Measurements from ENCODE around the gene DSTN.
A peak's percentile ranks its signal among the peaks of the same experiment; 100 is the strongest.

DSTN gene

DNA sequence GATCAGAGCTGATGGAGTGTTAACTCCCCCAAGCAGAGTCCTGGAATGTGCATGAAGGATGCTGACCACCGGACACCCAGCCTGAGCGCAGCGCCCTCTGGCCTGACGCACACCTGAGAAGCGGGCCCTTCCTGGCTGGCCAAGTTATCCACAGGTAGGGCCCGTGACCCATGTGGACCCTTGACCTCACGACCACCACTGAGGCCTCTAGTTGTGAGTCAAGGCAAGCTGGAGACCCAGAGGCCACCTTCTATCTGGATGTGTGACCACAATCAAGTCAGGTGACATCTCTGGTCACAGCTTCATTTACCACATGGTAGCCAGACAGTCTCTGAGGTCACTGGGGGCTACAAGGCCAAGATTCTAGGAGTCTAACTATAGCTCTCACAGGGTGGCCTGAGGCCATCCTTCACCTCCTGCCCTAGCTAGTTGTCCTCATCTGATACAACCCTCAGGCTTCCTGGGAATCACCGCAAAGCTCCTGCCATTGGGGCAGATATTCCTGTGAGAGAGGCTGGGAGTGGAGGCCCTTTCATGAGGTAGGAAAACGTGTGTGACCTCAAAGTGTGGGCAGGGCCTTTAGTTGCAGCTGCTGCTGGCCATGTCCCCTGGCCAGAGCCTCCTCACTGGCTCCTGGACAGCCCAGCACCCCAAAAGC is 53.1 kb downstream of the DSTN start:
- TF ChIP-seq, protein P1, sequence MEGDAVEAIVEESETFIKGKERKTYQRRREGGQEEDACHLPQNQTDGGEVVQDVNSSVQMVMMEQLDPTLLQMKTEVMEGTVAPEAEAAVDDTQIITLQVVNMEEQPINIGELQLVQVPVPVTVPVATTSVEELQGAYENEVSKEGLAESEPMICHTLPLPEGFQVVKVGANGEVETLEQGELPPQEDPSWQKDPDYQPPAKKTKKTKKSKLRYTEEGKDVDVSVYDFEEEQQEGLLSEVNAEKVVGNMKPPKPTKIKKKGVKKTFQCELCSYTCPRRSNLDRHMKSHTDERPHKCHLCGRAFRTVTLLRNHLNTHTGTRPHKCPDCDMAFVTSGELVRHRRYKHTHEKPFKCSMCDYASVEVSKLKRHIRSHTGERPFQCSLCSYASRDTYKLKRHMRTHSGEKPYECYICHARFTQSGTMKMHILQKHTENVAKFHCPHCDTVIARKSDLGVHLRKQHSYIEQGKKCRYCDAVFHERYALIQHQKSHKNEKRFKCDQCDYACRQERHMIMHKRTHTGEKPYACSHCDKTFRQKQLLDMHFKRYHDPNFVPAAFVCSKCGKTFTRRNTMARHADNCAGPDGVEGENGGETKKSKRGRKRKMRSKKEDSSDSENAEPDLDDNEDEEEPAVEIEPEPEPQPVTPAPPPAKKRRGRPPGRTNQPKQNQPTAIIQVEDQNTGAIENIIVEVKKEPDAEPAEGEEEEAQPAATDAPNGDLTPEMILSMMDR (IDR thresholded peaks at IDR 0.05), result no peak
- H3K4me3 ChIP-seq, result no peak overlapping the region
- H3K27ac ChIP-seq, result no peak overlapping the region
- peak; percentile 69 for DNase-seq (ENCODE audit: low spot score)

DNA sequence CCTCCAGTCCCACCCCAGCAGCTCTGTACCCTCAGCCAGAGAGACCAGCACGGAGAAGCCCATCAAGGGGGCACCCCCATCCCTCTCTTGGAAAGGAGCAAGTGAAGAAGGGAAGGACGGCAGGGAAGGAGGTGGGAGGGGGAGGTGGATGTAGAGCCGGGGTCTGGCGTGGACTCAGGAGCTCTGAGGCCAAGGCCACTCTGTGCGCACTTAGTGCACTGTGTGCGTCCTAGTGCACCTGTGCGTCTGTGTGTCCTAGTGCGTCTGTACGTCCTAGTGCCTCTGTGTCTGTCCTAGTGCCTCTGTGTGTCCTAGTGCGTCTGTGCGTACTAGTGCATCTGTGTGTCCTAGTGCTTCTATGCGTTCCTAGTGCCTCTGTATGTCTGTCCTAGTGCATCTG is 54.2 kb downstream of the DSTN start:
- Histone ChIP-seq H3K27ac (no peak overlapping the region), H3K4me3 (no peak overlapping the region)
- TF ChIP-seq, protein P1 (IDR thresholded peaks at IDR 0.05), result no peak
- DNase-seq (ENCODE audit: low spot score), result peak; percentile 62

GRCh38 chr20:17624551-17625245 is 54.8 kb downstream of the DSTN start:
- TF ChIP-seq, protein P1 (IDR thresholded peaks at IDR 0.05), result no peak
- peak; percentile 69 for DNase-seq (ENCODE audit: low spot score)
- Histone ChIP-seq H3K27ac (no peak overlapping the region), H3K4me3 (no peak overlapping the region)

GRCh38 chr20:17625246-17626051 is 55.6 kb downstream of the DSTN start:
- Histone ChIP-seq H3K27ac (peak overlapping the region in 1 of 2 donors; percentile 16), H3K4me3 (no peak overlapping the region)
- no peak for DNase-seq (ENCODE audit: low spot score)
- TF ChIP-seq, protein P1 (IDR thresholded peaks at IDR 0.05), result no peak

DNA sequence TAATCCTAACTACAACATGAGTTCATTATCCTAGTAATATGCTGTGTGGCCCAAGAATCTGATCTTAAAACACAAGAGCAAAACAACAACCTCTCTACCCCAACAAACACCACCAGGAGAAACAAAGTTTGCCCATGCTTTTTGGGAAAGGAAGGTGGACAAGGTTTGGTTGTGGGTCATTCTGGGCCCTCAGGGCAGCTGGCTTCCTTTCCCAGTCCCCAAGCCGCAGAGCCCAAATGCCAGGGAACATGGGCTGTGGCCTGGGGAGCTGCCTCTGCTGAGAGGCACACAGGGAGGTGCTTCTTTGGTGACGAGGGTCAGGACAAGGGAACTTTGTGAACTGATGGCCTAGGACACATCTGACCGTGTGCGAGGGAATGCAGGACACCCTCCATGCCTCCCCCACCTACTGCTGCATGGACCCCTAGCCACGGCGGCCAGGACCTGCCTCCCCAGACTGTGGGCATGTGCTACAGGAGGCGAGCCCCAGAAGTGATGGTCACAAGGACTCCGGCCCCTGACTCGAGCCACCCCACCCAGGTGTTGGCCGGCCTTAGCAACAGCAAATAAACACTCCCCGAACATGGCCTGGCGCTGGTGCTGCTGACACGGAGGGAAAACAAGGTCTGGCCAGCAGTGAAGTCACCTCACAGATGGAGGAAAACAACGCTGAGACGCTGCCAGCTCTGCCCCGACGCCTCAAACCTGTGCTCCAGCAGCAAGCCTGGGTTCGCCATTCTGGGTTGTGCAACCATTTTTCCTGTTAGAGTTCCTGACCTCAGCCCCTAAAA is 56.5 kb downstream of the DSTN start:
- H3K27ac ChIP-seq, result peak overlapping the region in 1 of 2 donors; percentile 16
- no peak for DNase-seq (ENCODE audit: low spot score)

More for the DNA sequence above, 56.5 kb downstream of the DSTN start:
- TF ChIP-seq, protein P1 (IDR thresholded peaks at IDR 0.05), result no peak
- H3K4me3 ChIP-seq, result no peak overlapping the region
